ENCODE measurements around the gene MORC4.

Gene MORC4

DNA sequence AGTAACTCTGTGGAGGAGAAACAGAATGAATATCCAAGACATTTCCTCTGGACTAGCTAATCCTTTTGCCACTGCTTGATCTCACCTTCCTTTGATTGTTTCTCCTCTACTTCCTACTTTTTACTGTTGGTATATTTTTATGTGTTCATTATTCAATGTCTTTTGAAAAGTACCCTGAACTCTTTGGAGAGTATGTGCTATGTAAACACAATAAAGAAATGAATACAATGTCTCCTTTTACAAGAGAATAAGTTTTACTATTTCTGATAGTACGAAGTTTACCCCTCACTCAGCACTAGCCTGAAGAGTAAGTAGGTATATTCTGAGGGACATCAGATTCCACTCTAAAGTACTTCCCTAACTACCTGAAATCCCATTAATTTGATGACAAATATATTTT is 59.9 kb downstream of the MORC4 start:
- no peak overlapping the region for H3K4me2 ChIP-seq (ENCODE audit: low read depth, low read length, poor library complexity, severe bottlenecking)
- no peak overlapping the region for H3K4me3 ChIP-seq (ENCODE audit: insufficient read depth, low read length, poor library complexity, severe bottlenecking)
- no peaks in the 10 kb centered on the region for H3K79me2 ChIP-seq (ENCODE audit: insufficient read depth, low read length)
- H3K27me3 ChIP-seq (ENCODE audit: low read length): no peaks in the 10 kb centered on the region
- H3K9ac ChIP-seq (ENCODE audit: low read length): no peak overlapping the region
- H2AFZ ChIP-seq (ENCODE audit: low read depth, low read length, severe bottlenecking): no peak overlapping the region
- H3F3A ChIP-seq (ENCODE audit: insufficient read depth): no peaks in the 10 kb centered on the region
- H3K9me3 ChIP-seq (ENCODE audit: insufficient read depth, low read length): no peaks in the 10 kb centered on the region
- TF ChIP-seq, protein P1, sequence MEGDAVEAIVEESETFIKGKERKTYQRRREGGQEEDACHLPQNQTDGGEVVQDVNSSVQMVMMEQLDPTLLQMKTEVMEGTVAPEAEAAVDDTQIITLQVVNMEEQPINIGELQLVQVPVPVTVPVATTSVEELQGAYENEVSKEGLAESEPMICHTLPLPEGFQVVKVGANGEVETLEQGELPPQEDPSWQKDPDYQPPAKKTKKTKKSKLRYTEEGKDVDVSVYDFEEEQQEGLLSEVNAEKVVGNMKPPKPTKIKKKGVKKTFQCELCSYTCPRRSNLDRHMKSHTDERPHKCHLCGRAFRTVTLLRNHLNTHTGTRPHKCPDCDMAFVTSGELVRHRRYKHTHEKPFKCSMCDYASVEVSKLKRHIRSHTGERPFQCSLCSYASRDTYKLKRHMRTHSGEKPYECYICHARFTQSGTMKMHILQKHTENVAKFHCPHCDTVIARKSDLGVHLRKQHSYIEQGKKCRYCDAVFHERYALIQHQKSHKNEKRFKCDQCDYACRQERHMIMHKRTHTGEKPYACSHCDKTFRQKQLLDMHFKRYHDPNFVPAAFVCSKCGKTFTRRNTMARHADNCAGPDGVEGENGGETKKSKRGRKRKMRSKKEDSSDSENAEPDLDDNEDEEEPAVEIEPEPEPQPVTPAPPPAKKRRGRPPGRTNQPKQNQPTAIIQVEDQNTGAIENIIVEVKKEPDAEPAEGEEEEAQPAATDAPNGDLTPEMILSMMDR (IDR thresholded peaks at IDR 0.05; ENCODE audit: insufficient read depth, low read length, poor library complexity, severe bottlenecking): no peak
- TF ChIP-seq EZH2phosphoT487 (conservative IDR thresholded peaks at IDR 0.05; ENCODE audit: low read length): no peak
- H3K9me2 ChIP-seq (replicated peaks; ENCODE audit: insufficient read depth, low read length): no peaks in the 10 kb centered on the region
- no peaks in the 10 kb centered on the region for H3K36me3 ChIP-seq (ENCODE audit: low read length)
- H4K20me1 ChIP-seq (ENCODE audit: low read depth, low read length): no peaks in the 10 kb centered on the region
- H3K27ac ChIP-seq (ENCODE audit: low read depth, low read length): no peak overlapping the region

DNA sequence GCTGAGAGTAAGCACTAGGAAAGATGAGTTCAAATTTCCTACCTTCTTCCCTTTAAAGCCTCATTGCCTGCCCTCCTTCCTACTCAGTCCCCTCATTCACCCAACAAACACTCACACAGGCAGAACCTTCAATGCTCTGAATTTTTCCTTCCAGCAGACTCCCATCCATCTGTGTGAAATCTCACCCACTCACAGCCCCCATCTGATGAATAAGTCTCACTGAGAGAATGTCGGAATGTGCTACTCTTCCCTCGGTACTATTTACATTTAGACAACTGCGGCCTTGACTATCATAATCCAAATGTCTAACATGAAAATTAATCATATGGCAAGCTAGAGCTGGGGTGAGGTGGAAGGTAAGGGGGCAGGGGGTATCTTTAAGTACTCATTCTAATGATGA is 60.4 kb downstream of the MORC4 start:
- Histone ChIP-seq H3K9me3 (ENCODE audit: insufficient read depth, low read length) (no peaks in the 10 kb centered on the region), H3K4me2 (ENCODE audit: low read depth, low read length, poor library complexity, severe bottlenecking) (no peak overlapping the region), H2AFZ (ENCODE audit: low read depth, low read length, severe bottlenecking) (no peak overlapping the region), H3F3A (ENCODE audit: insufficient read depth) (no peaks in the 10 kb centered on the region), H3K36me3 (ENCODE audit: low read length) (no peaks in the 10 kb centered on the region), H3K4me3 (ENCODE audit: insufficient read depth, low read length, poor library complexity, severe bottlenecking) (no peak overlapping the region), H3K79me2 (ENCODE audit: insufficient read depth, low read length) (no peaks in the 10 kb centered on the region), H3K27me3 (ENCODE audit: low read length) (no peaks in the 10 kb centered on the region), H3K9me2 (replicated peaks; ENCODE audit: insufficient read depth, low read length) (no peaks in the 10 kb centered on the region), H3K27ac (ENCODE audit: low read depth, low read length) (no peak overlapping the region), H3K9ac (ENCODE audit: low read length) (no peak overlapping the region), H4K20me1 (ENCODE audit: low read depth, low read length) (no peaks in the 10 kb centered on the region)
- TF ChIP-seq, protein P1 (IDR thresholded peaks at IDR 0.05; ENCODE audit: insufficient read depth, low read length, poor library complexity, severe bottlenecking): no peak
- no peak for TF ChIP-seq EZH2phosphoT487 (conservative IDR thresholded peaks at IDR 0.05; ENCODE audit: low read length)

DNA sequence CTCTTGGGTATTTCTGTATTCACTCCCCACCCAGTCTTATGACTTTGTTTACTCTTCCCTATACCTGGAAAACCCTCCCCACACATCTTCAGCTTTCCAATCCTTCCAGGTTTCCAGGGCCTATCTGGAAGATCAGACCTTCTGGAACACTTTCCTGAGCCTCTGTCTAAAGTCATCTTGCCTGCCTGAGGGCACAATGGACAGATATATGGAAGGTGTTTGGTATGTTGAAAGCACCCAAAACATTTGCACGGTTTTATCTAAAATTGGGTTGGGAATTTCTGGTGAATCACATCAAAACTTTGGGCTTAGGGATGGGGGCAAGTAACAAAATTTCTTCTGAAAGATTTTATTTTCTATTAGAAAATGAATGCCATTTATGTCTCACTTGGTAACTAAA is 63.8 kb downstream of the MORC4 start:
- no peaks in the 10 kb centered on the region for H3K79me2 ChIP-seq (ENCODE audit: insufficient read depth, low read length)
- H3K9me2 ChIP-seq (replicated peaks; ENCODE audit: insufficient read depth, low read length): no peaks in the 10 kb centered on the region
- H3K27me3 ChIP-seq (ENCODE audit: low read length): no peaks in the 10 kb centered on the region
- TF ChIP-seq, protein P1 (IDR thresholded peaks at IDR 0.05; ENCODE audit: insufficient read depth, low read length, poor library complexity, severe bottlenecking): no peak
- no peak for TF ChIP-seq EZH2phosphoT487 (conservative IDR thresholded peaks at IDR 0.05; ENCODE audit: low read length)
- H3K4me3 ChIP-seq (ENCODE audit: insufficient read depth, low read length, poor library complexity, severe bottlenecking): no peak overlapping the region
- no peaks in the 10 kb centered on the region for H3K36me3 ChIP-seq (ENCODE audit: low read length)
- H3K4me2 ChIP-seq (ENCODE audit: low read depth, low read length, poor library complexity, severe bottlenecking): no peak overlapping the region
- H3F3A ChIP-seq (ENCODE audit: insufficient read depth): no peaks in the 10 kb centered on the region
- no peaks in the 10 kb centered on the region for H3K9me3 ChIP-seq (ENCODE audit: insufficient read depth, low read length)
- H4K20me1 ChIP-seq (ENCODE audit: low read depth, low read length): no peaks in the 10 kb centered on the region
- H2AFZ ChIP-seq (ENCODE audit: low read depth, low read length, severe bottlenecking): no peak overlapping the region
- no peak overlapping the region for H3K27ac ChIP-seq (ENCODE audit: low read depth, low read length)
- no peak overlapping the region for H3K9ac ChIP-seq (ENCODE audit: low read length)
